Stimulated activated CD8-positive, alpha-beta memory T cell treated with anti-CD3 and anti-CD28 coated beads, Interleukin-7, amount 100 ng/mL, for 4 hours (primary cell): ENCODE results near the gene APOA5.

Experiments
- DNase-seq, 2 donors: peaks; one replicate each; pipeline ENCODE4 v3.0.0-alpha.2; 2020; ENCODE audit warnings: low read depth in 2 of 2

Gene APOA5

GRCh38 chr11:116797816-116798215 lies 6.1 kb upstream of the APOA5 start:
- DNase-seq, result no peak

- no peak for DNase-seq
Observed at GRCh38 chr11:116796548-116796947, 4.9 kb upstream of the APOA5 start.

- DNase-seq, result no peak
Observed at GRCh38 chr11:116794851-116795250, 3.2 kb upstream of the APOA5 start.

- no peak for DNase-seq
Observed at GRCh38 chr11:116793772-116794097, 2.1 kb upstream of the APOA5 start.

GRCh38 chr11:116792869-116793771 lies 1.4 kb upstream of the APOA5 start:
- no peak for DNase-seq

- DNase-seq, result no peak
Observed at GRCh38 chr11:116792144-116792868, 627 bp upstream of the APOA5 start.

GRCh38 chr11:116791002-116791812 lies 472 bp downstream of the APOA5 start:
- DNase-seq, result peak; percentile 39 to 54

GRCh38 chr11:116790167-116791001 lies 1.3 kb downstream of the APOA5 start:
- DNase-seq, result no peak

- DNase-seq, result no peak
Observed at GRCh38 chr11:116788975-116789374, 2.7 kb downstream of the APOA5 start.

- no peak for DNase-seq
Observed at GRCh38 chr11:116788534-116788933, 3.1 kb downstream of the APOA5 start.

- DNase-seq, result peak; percentile 75 to 76
Observed at GRCh38 chr11:116787786-116788486, 3.7 kb downstream of the APOA5 start, which contains the start of gene ZPR1. ZPR1 (minus strand) TSS chr11:116788023; CDS start chr11:116787990, 33 bp downstream.

GRCh38 chr11:116787436-116787785 lies 4.3 kb downstream of the APOA5 start:
- no peak for DNase-seq

- DNase-seq, result no peak
Observed at GRCh38 chr11:116786966-116787365, 4.7 kb downstream of the APOA5 start.

GRCh38 chr11:116786326-116786725 lies 5.4 kb downstream of the APOA5 start:
- no peak for DNase-seq

GRCh38 chr11:116782728-116783127 lies 9.0 kb downstream of the APOA5 start:
- no peak for DNase-seq

- DNase-seq, result no peak
Observed at GRCh38 chr11:116778556-116778955, 13.1 kb downstream of the APOA5 start.

GRCh38 chr11:116777056-116777455 lies 14.6 kb downstream of the APOA5 start:
- DNase-seq, result no peak

- DNase-seq, result no peak
Observed at GRCh38 chr11:116776522-116776984, 15.1 kb downstream of the APOA5 start.

- no peak for DNase-seq
Observed at GRCh38 chr11:116775975-116776374, 15.7 kb downstream of the APOA5 start.

- DNase-seq, result no peak
Observed at GRCh38 chr11:116774661-116775060, 17.0 kb downstream of the APOA5 start.
